AML-193 (cell line): Measurements from ENCODE around the gene N4BP2L1.

Source experiments
- DNase-seq, 2 experiments: peaks; one replicate each; lab custom pipeline; 2025; lab: John Stamatoyannopoulos, UW

N4BP2L1 gene

DNA sequence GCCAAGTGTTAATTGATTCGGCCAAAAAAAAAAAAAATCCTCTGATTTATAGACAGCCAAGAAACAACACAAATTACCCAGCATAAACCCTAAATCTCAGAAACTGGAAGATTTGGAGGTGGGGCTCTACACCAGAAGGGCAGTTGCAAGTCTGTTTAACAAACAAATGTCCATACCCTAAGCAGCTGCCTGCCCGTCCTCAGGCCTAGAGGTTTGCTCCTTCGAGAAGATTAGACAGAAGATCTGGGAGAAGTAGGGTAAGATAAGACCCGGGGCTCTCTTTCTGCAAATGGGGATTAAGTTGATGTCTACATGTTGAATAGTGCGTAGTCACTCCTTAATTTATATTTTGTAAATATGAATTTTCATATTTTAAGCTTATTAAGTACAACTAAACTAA lies 3.4 kb upstream of the N4BP2L1 start:
- no peak for DNase-seq

DNA sequence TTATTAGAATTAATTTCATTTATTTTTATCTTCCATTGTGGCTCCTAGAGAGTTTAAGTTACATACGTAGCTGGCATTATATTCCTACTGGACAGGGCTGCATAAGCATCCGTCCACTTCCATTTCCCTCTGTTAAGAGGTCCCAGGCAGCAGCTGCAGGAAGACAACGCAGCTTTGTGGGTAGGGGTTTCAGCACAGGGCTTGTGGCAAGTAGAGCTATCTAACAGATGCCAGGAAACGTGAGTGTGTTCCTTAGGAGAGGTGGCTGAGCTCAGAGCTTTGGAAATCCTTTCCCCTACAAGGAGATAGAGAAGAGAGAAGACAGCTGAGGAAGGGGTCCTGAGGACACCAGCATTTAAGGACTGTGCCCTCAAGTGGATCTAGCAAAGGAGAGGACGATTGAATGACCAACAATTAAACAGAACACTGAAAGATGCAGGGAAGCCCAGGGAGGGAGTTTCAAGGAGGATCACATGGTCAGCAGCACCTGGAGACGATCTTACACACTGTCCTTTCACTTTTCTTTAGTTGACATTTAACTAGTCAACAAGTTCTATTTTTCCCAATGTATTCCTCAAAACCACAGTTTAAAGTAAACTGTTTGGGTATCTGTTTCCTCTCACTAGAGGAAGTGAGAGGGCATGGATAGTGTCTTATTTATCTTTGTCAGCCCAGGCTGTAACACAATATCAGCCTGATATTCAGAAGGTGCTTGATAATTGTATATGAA lies 2.3 kb upstream of the N4BP2L1 start:
- DNase-seq = no peak

DNA sequence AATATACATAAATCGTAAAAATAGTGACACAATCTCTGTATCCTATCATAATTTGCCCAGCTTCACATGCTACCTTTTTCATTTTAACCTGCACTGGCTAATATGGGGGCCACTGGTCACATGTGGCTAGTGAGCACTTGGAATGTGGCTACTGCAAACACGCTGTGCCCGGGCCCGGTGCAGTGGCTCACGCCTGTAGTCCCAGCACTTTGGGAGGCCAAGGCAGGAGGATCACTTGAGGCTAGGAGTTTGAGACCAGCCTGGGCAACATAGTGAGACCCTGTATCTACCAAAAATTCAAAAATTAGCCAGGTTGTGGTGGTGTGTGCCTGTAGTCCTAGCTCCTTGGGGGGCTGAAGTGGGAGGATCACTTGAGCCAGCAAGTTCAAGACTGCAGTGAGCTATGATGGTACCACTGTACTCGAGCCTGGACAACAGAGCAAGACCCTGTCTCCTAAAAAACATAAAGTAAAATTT lies 1.5 kb upstream of the N4BP2L1 start:
- DNase-seq = no peak

DNA sequence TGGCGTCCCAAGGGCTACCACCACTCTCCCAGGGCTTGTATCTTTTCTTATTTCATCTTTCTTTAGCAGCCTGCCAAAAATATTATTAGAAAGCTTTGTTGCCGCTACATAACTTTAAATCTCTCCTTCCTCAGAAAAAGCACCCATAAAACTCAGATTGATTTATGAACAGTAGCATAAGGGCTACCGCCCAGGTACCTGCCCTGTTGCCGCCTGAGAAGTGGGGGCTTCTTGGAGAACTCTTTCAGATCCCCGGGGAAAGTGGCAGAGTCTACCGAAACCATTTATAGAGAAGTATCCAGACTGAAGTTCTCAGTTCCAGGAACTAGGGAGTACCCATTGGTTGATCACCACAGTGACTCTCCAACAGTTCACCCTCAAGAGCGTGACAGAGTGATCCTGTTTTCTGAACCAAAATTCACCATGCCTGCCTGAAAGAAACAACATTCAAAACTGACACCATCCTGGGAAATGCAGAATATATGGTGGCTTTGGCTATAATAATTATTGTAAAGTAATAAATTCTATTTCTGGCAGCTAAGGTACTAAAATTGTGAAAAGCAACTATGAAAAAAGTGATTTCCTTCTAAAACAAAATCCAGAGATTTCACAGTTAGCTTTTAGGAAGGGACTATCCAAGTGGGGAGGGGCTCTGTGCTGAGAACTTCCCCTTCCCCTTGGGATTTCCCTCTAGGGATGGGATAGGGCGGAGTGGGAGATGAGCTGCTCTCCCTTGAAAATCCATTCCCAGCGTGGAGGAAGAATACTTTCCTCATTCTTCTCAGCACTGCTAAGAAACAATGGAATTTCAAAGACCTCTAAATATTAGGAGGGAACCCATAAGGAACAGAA lies 877 bp upstream of the N4BP2L1 start:
- DNase-seq = peak; percentile 54 to 62

DNA sequence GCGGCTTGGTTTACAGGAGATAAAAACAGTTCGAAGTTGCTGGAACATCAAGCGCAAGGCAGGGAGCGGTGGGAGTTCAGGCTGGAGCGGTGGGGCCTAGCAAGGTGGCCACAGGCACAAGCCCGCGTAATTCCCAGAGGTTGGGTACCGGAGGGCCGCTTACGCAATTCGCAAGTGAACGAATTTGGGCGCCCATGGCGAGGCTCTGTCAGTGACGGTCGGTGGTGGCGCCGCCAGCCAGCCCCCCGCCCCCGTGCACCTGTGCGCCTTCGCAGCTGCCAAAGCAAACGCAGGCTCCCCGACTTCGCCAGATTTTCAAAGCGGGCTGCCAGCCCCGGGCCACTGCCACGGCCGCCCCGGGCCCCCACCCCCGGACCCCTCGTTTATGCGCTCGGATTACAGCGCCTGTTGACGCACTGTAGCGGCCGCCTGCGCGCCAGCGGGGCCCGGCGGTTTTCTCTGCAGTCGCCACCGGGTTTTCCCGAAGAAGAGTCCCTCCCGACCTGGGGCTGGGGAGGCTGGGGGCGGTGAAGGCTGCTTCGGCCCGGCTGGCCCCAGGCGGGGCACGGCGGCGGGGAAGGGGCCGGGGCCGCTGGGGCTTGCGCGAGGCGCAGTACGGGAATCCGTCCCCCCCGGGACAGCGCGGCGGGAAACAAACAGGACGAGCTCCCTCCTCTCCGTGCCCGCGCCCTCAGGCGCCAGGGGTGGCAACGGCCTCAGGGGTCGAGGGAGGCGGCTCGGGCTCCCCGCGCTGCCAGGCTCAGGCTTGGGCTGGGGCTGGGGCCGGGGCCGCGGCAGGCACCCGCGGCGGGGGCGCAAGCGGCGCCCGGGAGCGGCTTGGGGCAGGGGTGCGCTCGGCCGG lies 709 bp downstream of the N4BP2L1 start:
- peak; percentile 39 to 60 for DNase-seq

DNA sequence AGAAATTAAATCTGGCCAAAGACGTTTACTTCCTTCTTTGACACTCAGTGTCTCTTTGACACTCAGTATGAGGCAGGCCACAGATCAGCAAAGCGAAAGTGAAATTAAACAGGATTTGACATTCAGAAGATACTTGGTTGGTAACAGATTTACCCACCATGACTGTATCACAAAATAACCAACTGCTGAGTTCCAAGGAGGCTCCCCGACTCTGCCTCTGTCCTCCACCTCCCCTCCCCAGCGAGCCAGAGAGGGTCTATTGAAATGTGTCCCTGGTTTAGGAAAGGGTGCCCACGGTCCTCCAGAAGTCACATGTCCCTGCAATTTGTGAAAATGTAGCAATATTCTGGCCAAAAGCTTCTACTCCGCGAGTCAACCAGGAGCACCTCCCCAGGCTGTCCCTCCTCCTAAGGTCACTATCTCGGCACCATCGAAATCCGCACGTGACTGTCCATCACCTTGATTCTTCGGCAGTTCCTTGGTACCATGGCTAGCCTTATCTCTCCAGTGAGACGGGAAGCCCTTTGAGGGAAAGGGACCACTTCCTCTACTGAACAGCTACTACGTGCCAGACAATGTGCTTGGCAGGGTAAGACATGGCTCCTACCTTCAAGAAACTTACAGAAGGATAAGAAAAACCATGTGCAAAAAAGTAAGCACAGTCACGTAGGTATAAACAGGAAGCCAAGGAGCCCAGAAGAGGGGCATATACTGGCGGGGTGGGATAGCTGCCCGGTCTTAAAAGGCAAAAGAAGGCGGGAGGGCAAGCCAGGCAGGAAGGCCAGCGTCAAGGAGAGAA lies 1.5 kb downstream of the N4BP2L1 start:
- DNase-seq = peak; percentile 72 to 83

DNA sequence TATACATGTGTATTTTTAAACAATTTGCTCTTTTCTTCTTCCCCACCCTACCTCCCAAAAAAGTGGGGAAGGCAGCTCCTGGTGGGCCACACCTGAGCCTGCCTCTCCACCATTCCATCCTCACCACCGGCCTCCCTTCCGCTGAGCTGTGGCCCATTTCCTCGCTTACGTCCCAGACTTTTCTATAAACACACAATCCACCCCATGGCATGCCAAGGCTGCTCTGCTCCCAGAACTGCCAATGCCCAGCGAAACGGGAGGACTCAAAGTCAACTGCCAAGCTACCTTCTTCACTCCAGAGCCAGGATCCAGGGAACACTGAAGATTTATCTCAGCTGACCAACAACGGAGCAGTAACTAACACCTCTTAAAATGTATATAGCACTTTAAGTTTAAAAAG lies 2.8 kb downstream of the N4BP2L1 start:
- no peak for DNase-seq

DNA sequence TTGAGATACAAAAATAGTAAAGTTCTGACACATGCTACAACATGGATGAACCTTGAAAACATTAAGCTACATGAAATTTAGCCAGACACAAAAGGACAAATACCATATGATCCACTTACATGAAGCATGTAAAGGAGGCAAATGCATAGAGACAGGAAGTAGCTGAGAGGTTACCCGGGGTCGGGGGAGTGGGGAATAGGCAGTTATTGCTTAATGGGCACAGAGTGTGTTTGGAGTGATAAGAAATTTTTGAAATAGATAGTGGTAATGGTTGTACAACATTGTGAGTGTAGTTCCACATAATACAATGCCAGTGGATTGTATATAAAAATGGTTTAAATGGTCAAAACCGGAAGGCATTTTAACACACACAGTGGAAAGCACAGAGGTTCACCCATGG lies 4.3 kb downstream of the N4BP2L1 start:
- DNase-seq = peak; percentile 47 to 55

DNA sequence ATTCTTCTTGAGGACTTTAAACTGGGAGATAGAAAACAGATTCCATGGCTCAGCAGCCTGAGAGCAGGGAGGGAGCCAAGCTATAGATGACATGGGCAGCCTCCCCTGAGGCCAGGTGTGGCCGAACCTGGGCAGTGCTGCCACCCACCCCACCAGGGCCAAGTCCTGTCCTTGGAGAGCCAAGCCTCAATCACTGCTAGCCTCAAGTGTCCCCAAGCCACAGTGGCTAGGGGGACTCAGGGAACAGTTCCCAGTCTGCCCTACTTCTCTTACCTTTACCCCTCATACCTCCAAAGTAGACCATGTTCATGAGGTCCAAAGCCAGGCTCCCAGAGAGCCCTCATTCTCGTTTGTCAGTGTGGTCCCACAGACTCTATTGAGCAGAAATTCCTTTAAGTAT lies 8.1 kb downstream of the N4BP2L1 start:
- DNase-seq = no peak

DNA sequence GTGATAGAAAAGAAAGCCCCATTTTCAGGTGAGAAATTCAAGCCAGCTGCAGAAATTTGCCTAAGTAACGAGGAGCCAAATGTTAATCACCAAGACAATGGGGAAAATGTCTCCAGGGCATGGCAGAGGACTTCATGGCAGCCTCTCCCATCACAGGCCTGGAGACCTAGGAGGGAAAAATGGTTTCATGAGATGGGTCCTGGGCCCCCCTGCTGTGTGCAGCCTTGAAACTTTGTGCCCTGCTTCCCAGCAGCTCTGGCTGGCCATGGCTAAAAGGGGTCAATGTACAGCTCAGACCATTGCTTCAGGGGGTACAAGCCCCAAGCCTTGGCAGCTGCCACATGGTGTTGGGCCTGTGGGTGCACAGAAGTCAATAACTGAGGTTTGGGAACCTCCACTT lies 9.9 kb downstream of the N4BP2L1 start:
- DNase-seq = no peak

DNA sequence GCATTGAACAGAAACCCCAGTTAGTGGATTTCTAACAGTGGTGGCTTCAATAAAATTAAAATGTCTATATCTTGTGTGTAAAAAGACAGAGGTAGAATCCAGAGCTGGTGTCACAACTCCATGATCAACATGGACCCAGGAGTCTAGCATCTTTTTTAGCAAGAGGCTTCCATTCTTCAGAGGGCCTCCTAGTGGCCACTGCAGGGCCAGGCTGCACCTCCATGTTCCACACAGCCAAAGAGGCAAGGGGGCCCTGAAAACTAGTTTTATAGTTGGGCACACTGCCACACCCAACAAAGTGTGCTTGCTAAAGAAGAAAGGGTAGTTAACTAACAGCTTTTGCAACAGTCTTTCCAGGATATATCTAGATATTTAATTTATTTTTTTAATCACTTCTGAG lies 12.9 kb downstream of the N4BP2L1 start:
- DNase-seq = peak; percentile 42 to 54

DNA sequence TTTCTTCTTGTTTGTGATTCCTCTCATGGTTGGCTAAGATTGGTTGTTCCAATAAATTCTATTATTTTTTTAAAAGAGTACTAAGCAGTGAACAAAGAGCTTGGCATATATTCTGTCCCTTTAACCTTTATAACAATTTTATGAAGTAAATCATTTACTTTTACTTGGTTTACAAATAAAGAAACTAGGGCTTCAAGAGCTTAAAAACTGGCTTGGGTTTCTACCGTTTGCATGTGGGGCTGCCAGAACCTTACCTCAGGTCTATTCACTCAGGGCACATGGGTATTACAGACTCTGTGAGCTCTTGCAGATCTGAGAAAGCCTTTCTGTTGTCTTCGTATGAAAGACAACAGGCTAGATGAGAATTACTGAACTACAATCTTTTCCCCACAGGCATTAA lies 13.3 kb downstream of the N4BP2L1 start:
- no peak for DNase-seq

DNA sequence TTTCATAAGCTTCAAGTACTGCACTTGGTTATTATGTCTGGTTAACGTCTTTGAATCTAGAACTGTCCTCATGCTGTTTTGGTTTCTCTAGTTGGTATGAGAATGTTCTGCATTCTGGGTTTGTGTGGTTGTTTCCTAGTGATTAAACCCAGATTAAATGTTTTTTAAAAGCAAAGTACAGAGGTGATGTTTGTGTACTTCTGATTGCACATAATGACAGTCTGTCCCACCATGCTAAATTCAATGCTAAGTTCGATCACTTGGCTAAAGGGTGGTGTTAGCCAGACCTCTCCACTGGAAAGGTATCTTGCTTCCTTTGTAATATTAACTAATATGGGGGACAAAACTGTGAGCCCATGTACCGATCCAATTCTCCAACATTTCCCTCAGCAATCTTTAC lies 14.6 kb downstream of the N4BP2L1 start:
- DNase-seq = no peak

DNA sequence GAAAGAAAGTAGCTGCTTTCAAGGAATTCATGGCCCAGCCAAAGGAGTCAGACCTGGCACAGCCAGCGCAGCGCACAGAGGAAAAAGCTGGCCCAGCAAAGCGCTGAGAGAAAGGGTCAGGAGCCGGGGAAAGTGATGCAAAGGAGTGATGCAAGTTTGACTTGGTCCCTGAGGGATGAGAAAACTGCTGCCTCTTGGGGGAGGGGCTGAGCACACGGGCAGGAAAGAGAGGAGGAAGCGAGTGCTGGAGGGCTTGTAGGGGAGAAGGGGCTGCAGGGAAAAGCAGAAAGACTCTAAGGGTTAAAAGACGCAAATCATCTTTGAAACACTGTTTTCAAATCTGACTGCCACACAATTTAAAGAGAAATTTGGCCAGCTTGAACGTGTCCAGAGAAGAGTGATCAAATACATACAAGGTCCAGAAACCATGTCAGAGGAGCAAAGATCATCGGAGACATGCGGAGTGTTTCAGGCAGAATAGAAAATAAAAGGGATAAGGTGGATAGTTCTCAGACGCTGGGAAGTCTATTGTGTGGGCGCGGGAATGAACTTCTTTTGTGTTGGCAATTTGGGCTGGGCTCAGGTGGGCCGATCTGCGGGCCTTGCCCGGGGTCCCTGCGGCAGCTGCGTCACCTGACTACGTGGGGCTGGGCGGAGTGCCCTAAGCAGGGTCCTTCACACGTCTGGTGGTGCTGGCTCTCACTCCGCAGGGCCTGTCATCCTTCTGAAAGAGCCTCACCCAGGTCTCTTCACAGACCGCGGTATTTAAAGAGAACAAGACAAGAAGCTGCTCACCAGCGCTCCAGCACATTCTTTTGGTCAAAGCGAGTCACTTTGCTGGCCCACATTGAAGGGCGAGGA lies 18.1 kb downstream of the N4BP2L1 start:
- DNase-seq = no peak

DNA sequence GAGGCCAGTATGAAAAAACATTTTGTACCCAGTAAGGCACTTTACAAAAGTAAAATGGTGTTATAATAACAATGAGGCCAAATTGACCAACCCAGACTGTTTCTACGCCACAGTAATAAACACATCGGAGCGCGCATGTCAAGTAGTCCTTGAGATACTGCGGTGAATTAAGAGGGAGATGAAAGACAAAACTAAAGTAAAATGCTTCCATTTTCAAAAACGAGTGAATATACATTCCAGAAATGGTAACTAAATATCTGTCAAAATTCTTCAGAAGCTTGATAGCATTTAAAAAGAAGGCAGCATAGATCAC lies 19.0 kb downstream of the N4BP2L1 start:
- no peak for DNase-seq

DNA sequence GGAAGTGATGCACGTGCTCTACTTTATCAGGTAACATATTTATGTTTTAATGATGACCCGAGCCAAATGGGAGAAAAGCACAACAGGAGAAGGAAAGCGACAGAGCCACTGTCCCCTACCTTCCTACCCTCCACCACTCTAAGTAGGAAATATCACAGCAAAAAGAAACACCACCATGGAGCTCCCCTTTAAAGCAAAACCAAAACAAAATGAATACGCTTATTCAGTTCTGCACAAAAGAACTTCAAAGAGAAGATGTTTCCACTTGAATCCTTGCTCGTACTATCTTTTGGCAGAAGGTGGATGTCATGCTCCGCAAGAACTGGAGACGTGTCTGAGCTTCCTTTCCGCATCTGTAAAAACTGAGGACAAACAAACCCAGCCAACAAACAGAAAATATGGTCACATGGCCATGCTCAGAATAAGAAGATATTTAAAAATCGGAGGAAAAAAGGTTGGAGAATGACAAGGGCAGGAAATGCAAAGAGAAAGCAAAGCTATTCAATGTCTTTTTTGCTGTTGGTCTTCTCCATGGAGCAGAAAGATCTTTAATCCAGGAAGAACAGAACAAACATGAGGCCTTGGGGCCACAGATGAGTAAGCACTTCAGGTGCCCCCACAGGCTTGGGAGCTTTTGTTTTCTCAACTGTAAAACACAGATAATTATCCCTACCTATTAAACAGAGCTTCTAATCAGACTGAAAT lies 19.5 kb downstream of the N4BP2L1 start:
- DNase-seq = no peak

DNA sequence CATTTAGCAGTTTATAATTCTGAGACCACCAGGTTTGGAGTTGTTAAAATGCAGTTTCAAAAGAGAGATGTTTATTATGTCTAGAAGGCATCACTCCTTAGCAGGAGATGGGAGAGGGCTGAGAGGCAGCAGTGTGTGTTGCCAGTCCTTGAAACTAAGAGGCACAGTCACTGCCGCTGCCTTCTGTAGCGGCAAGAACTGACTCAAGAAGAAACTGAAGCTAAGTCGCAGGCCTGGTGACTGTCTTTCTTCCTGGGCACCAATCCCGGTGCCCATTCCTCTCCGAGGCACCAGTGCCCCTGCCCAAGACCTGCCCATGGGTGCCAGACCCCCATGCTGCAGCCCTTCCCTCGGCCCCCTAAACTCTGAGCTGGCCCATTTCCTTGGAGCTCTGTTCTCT lies 20.1 kb downstream of the N4BP2L1 start:
- DNase-seq = no peak

DNA sequence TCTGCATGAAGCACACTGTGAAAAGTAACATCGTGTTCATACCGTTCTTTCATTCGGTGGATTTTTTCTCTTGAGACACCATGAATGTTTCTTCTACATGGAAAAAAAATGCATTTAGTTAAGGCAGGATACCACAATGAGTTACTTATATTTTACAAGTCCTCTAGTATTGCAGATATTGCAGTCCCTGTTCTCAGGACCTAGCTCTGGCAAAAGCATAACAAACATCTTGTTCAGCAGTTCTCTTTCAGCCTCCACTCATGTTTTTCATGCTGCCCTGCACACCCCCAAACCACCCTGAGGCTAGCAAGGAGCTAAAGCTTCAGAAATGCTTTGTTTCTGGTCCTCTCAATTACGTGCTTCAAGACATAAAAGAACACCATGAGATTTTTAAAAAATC lies 24.8 kb downstream of the N4BP2L1 start:
- no peak for DNase-seq

DNA sequence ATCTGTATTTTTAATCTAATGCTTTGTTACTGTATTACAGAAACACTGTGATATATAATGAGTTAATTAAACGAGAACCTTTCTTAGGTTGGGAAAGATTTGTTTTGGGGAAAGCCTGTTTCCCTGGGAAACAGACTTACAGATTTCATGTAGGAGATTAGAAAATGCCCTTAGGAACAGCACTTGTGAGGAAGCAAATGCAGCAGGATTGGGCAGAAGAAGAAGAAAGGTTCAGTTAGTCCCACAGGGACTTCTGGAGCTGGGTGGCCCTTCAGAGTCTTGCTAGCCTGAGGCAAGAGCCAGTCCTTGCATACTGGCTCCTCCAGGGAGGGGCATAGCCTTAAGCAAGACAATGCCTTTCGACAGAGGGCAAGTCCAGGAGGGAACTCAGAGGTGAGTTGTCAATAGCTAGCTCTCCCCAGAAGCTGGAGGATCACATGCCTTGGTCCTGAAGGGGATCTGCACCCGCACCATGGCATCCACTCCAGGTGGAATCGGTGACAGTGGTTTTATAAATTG lies 36.8 kb downstream of the N4BP2L1 start:
- peak; percentile 23 to 57 for DNase-seq

DNA sequence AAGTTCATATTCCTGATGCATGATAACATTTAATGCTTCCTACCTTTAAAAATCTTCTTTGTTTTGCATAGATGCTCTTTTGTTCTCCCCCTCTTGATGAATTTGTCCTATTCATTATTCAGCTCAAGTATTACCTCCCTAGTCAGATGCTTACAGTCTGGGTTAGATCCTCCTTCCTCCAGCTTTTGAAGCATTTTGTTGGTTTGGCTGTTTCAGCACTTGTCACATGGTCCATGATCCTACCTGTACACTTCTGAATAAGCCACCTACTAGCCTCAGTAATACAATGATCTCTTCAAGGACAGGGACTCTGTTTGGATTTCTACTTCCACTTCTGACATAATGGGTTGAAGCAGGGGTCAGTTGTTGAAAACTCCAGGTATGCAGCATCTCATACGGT lies 37.4 kb downstream of the N4BP2L1 start:
- DNase-seq = no peak
